ENCODE measurements around the gene CD99. TPM values are rescaled to one million over a fixed set of nuclear protein-coding genes. Genes with fewer than 3 reads are reported as not detected.

CD99 gene
- total and polyA plus RNA-seq, 4 donors = 49.9 to 165 (median 102) TPM

DNA sequence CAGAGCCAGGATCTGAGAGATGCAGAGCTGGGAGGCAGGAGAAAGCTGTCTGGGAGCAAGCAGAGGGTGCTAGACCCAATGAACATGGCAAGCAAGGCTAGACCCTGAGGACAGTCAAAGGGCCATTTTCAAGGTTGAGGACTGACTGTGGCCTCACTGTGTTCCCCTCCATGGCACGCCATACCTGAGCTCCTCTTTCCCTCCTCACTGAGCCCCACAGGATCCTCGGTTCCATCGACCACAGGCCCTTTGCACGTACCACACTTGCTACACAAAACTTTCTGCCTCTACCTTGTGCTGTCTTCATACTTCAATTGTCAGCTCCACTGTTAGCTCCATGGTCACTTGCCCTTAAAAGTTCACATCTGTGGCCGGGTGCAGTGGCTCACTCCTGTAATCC is 45.5 kb upstream of the CD99 start:
- Histone ChIP-seq H3K27ac (ENCODE audit: low read depth in 1 of 2, low read length in 2 of 2) (no peak overlapping the region), H3K4me1 (ENCODE audit: control insufficient read depth in 4 of 4, insufficient read depth in 4 of 4, low read length in 3 of 4) (no peaks in the 10 kb centered on the region), H3K4me3 (ENCODE audit: low read depth in 1 of 3, low read length in 3 of 3) (no peak overlapping the region), H3K27me3 (ENCODE audit: control insufficient read depth in 4 of 4, insufficient read depth in 4 of 4, low read length in 3 of 4) (no peaks in the 10 kb centered on the region), H3K9me3 (ENCODE audit: control insufficient read depth in 4 of 4, low read length in 3 of 4) (no peaks in the 10 kb centered on the region), H3K36me3 (ENCODE audit: control insufficient read depth in 4 of 4, insufficient read depth in 3 of 4, low read depth in 1 of 4, low read length in 3 of 4) (no peaks in the 10 kb centered on the region), H3K9ac (ENCODE audit: low read depth in 1 of 2, low read length in 2 of 2) (no peak overlapping the region)
- DNase-seq (ENCODE audit: low spot score) = no peak
- 60% methylated on average over 5 of the region's 5 CpGs for WGBS
- TF ChIP-seq NR2F2 (IDR thresholded peaks at IDR 0.05) (no peak), JUND (IDR thresholded peaks at IDR 0.05) (no peak), YY1 (IDR thresholded peaks at IDR 0.05) (no peak), RAD21 (IDR thresholded peaks at IDR 0.05) (no peak), GABPA (IDR thresholded peaks at IDR 0.05 in 1 of 2, conservative IDR thresholded peaks at IDR 0.05 in 1 of 2) (no peak), TAF1 (conservative IDR thresholded peaks at IDR 0.05) (no peak), FOXA2 (IDR thresholded peaks at IDR 0.05) (no peak), SP1 (IDR thresholded peaks at IDR 0.05) (no peak), EGR1 (IDR thresholded peaks at IDR 0.05; ENCODE audit: low read depth in 2 of 2) (no peak), HNF4A (conservative IDR thresholded peaks at IDR 0.05) (no peak), FOXA1 (IDR thresholded peaks at IDR 0.05) (no peak), RXRA (IDR thresholded peaks at IDR 0.05) (no peak), HNF4G (IDR thresholded peaks at IDR 0.05) (no peak)
- TF ChIP-seq, protein P1, sequence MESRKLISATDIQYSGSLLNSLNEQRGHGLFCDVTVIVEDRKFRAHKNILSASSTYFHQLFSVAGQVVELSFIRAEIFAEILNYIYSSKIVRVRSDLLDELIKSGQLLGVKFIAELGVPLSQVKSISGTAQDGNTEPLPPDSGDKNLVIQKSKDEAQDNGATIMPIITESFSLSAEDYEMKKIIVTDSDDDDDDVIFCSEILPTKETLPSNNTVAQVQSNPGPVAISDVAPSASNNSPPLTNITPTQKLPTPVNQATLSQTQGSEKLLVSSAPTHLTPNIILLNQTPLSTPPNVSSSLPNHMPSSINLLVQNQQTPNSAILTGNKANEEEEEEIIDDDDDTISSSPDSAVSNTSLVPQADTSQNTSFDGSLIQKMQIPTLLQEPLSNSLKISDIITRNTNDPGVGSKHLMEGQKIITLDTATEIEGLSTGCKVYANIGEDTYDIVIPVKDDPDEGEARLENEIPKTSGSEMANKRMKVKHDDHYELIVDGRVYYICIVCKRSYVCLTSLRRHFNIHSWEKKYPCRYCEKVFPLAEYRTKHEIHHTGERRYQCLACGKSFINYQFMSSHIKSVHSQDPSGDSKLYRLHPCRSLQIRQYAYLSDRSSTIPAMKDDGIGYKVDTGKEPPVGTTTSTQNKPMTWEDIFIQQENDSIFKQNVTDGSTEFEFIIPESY (IDR thresholded peaks at IDR 0.05) = no peak
- TF ChIP-seq, protein P2, sequence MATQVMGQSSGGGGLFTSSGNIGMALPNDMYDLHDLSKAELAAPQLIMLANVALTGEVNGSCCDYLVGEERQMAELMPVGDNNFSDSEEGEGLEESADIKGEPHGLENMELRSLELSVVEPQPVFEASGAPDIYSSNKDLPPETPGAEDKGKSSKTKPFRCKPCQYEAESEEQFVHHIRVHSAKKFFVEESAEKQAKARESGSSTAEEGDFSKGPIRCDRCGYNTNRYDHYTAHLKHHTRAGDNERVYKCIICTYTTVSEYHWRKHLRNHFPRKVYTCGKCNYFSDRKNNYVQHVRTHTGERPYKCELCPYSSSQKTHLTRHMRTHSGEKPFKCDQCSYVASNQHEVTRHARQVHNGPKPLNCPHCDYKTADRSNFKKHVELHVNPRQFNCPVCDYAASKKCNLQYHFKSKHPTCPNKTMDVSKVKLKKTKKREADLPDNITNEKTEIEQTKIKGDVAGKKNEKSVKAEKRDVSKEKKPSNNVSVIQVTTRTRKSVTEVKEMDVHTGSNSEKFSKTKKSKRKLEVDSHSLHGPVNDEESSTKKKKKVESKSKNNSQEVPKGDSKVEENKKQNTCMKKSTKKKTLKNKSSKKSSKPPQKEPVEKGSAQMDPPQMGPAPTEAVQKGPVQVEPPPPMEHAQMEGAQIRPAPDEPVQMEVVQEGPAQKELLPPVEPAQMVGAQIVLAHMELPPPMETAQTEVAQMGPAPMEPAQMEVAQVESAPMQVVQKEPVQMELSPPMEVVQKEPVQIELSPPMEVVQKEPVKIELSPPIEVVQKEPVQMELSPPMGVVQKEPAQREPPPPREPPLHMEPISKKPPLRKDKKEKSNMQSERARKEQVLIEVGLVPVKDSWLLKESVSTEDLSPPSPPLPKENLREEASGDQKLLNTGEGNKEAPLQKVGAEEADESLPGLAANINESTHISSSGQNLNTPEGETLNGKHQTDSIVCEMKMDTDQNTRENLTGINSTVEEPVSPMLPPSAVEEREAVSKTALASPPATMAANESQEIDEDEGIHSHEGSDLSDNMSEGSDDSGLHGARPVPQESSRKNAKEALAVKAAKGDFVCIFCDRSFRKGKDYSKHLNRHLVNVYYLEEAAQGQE (IDR thresholded peaks at IDR 0.05) = no peak
- TF ChIP-seq, protein P3, sequence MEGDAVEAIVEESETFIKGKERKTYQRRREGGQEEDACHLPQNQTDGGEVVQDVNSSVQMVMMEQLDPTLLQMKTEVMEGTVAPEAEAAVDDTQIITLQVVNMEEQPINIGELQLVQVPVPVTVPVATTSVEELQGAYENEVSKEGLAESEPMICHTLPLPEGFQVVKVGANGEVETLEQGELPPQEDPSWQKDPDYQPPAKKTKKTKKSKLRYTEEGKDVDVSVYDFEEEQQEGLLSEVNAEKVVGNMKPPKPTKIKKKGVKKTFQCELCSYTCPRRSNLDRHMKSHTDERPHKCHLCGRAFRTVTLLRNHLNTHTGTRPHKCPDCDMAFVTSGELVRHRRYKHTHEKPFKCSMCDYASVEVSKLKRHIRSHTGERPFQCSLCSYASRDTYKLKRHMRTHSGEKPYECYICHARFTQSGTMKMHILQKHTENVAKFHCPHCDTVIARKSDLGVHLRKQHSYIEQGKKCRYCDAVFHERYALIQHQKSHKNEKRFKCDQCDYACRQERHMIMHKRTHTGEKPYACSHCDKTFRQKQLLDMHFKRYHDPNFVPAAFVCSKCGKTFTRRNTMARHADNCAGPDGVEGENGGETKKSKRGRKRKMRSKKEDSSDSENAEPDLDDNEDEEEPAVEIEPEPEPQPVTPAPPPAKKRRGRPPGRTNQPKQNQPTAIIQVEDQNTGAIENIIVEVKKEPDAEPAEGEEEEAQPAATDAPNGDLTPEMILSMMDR (IDR thresholded peaks at IDR 0.05; ENCODE audit: low read depth, low read length, missing input control) = no peak
- TF ChIP-seq, protein P4, sequence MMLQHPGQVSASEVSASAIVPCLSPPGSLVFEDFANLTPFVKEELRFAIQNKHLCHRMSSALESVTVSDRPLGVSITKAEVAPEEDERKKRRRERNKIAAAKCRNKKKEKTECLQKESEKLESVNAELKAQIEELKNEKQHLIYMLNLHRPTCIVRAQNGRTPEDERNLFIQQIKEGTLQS (IDR thresholded peaks at IDR 0.05) = no peak
- TF ChIP-seq, protein P5, sequence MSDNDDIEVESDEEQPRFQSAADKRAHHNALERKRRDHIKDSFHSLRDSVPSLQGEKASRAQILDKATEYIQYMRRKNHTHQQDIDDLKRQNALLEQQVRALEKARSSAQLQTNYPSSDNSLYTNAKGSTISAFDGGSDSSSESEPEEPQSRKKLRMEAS (IDR thresholded peaks at IDR 0.05) = no peak

Measured in liver (tissue), 9 donors.